ENCODE data around the gene PLRG1.

DNA sequence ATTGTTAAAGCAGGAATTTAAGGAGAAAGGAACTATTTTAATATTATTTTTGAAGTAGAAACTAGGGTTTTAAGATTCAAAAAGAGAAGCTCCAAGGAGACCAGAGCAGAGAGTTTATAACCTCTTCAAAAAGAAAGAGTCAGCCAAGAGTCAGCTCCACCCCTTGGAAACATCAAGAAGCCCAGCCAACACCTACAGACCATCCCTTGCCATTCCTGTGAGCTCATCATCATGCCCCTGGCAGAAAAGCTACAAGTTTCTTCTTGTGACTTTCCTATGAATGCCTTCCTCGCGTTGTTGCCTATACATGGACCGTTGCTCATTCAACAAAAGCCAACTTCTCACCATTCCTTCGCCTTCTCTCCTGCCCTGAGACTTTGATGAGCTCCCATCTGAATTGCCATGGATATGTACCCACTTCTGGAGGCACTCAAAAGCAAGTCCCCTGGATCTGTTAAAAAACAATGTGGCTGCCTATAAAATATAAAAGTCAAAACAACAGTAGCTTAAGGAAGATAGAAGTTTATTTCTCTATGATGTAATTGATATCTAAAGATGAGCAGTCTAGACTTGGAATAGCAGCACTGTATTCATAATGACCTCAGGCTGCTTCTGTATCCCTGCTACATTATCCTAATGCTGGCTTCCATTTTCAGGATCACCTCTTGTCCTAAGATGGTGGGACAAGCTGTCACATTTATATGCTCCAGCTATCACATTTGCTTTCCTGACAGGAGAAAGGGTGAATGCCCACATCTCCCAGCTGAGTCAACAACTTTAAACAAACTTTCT, 20.3 kb downstream of the PLRG1 start:
- TF ChIP-seq, protein P1, sequence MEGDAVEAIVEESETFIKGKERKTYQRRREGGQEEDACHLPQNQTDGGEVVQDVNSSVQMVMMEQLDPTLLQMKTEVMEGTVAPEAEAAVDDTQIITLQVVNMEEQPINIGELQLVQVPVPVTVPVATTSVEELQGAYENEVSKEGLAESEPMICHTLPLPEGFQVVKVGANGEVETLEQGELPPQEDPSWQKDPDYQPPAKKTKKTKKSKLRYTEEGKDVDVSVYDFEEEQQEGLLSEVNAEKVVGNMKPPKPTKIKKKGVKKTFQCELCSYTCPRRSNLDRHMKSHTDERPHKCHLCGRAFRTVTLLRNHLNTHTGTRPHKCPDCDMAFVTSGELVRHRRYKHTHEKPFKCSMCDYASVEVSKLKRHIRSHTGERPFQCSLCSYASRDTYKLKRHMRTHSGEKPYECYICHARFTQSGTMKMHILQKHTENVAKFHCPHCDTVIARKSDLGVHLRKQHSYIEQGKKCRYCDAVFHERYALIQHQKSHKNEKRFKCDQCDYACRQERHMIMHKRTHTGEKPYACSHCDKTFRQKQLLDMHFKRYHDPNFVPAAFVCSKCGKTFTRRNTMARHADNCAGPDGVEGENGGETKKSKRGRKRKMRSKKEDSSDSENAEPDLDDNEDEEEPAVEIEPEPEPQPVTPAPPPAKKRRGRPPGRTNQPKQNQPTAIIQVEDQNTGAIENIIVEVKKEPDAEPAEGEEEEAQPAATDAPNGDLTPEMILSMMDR (IDR thresholded peaks at IDR 0.05; ENCODE audit: poor library complexity, severe bottlenecking) = no peak
- TF ChIP-seq EP300 (conservative IDR thresholded peaks at IDR 0.05; ENCODE audit: poor library complexity, severe bottlenecking) = no peak
- TF ChIP-seq, protein P2, sequence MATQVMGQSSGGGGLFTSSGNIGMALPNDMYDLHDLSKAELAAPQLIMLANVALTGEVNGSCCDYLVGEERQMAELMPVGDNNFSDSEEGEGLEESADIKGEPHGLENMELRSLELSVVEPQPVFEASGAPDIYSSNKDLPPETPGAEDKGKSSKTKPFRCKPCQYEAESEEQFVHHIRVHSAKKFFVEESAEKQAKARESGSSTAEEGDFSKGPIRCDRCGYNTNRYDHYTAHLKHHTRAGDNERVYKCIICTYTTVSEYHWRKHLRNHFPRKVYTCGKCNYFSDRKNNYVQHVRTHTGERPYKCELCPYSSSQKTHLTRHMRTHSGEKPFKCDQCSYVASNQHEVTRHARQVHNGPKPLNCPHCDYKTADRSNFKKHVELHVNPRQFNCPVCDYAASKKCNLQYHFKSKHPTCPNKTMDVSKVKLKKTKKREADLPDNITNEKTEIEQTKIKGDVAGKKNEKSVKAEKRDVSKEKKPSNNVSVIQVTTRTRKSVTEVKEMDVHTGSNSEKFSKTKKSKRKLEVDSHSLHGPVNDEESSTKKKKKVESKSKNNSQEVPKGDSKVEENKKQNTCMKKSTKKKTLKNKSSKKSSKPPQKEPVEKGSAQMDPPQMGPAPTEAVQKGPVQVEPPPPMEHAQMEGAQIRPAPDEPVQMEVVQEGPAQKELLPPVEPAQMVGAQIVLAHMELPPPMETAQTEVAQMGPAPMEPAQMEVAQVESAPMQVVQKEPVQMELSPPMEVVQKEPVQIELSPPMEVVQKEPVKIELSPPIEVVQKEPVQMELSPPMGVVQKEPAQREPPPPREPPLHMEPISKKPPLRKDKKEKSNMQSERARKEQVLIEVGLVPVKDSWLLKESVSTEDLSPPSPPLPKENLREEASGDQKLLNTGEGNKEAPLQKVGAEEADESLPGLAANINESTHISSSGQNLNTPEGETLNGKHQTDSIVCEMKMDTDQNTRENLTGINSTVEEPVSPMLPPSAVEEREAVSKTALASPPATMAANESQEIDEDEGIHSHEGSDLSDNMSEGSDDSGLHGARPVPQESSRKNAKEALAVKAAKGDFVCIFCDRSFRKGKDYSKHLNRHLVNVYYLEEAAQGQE (IDR thresholded peaks at IDR 0.05; ENCODE audit: borderline replicate concordance) = no peak
- no peak for TF ChIP-seq POLR2AphosphoS5 (IDR thresholded peaks at IDR 0.05)
- TF ChIP-seq EZH2 (IDR thresholded peaks at IDR 0.05; ENCODE audit: borderline replicate concordance, insufficient read depth, low read length, poor library complexity, severe bottlenecking) = no peak
- no peak for TF ChIP-seq SMC3 (conservative IDR thresholded peaks at IDR 0.05; ENCODE audit: poor library complexity)

Measured in neural cell (in vitro differentiated cells).